B cell (primary cell): Measurements from ENCODE around the gene SYNGAP1. TPM values are rescaled to one million over a fixed set of nuclear protein-coding genes. Genes with fewer than 3 reads are reported as not detected.
"Not testable (repeated sequence)": the region's sequence is repeated elsewhere in the genome, so short reads cannot be mapped to it uniquely, and the experiment has no call there.

ENCODE experiments used
- ATAC-seq: fragments of 200-7000 bp; cut with Tn5 transposase; one replicate; pipeline ENCODE4 v1.10.0; 2021; ENCODE audit warnings: low read depth, mild to moderate bottlenecking, moderate number of reproducible peaks, moderate library complexity
- CTCF ChIA-PET: fragments of 350-600 bp; sonication (Branson Sonifier 250); formaldehyde crosslinking; loops from one replicate; lab custom pipeline; 2021; ENCODE audit warnings: antibody characterized with exemption, inconsistent platforms; lab: Charles Lee
- POLR2A ChIA-PET: fragments of 350-600 bp; sonication (Branson Sonifier 250); formaldehyde crosslinking; loops from one replicate; lab custom pipeline; 2021; ENCODE audit warnings: antibody characterized with exemption; lab: Charles Lee
- DNase-seq: peaks from one replicate; pipeline ENCODE4 v3.0.0; 2013
- H2AFZ ChIP-seq: 2 replicates; pipeline ENCODE4 v1.6.1; 2012; ENCODE audit warnings: mild to moderate bottlenecking, low read depth, low read length; ENCODE audit not compliant: insufficient read depth, poor library complexity, severe bottlenecking
- H3K27ac ChIP-seq, 2 donors: 1 replicate in 1 of 2; 2 replicates in 1 of 2; pipeline ENCODE4 v1.5.1; 2012 to 2013; ENCODE audit warnings: low read length in 2 of 2, mild to moderate bottlenecking in 2 of 2, moderate library complexity in 1 of 2
- H3K27me3 ChIP-seq, 4 experiments: fragments of 200-600 bp in 1 of 4; sonication (generic) in 1 of 4; replicated peaks in 1 of 4; 1 replicate in 2 of 4; 2 replicates in 2 of 4; pipeline versions ENCODE4 v1.6.1 to v1.7.0; 2013 to 2016; ENCODE audit warnings: low read length in 3 of 4, mild to moderate bottlenecking in 2 of 4, mixed read lengths in 1 of 4, moderate library complexity in 1 of 4; ENCODE audit not compliant: insufficient read depth in 4 of 4, control insufficient read depth in 3 of 4; ENCODE audit errors: control extremely low read depth in 1 of 4
- H3K36me3 ChIP-seq, 2 experiments: replicated peaks in 1 of 2; 1 replicate in 1 of 2; 2 replicates in 1 of 2; pipeline versions ENCODE4 v1.6.1 to v1.7.1; 2013; ENCODE audit warnings: low read length in 1 of 2; ENCODE audit not compliant: insufficient read depth in 2 of 2, control insufficient read depth in 1 of 2; ENCODE audit errors: control extremely low read depth in 1 of 2, extremely low read depth in 1 of 2
- H3K4me1 ChIP-seq, 2 donors: fragments of 200-600 bp in 1 of 2; sonication (generic) in 1 of 2; 1 replicate in 1 of 2; 2 replicates in 1 of 2; pipeline versions ENCODE4 v1.5.1 to v1.6.1; 2013 to 2017; ENCODE audit warnings: low read length in 2 of 2; ENCODE audit not compliant: control insufficient read depth in 2 of 2, insufficient read depth in 2 of 2
- H3K4me2 ChIP-seq: replicated peaks from 2 replicates; pipeline ENCODE3; 2012; ENCODE audit warnings: mild to moderate bottlenecking, low read depth, low read length; ENCODE audit not compliant: poor library complexity, severe bottlenecking
- H3K4me3 ChIP-seq, 5 experiments: fragments of 200-600 bp in 1 of 5; sonication (generic) in 1 of 5; 1 replicate in 3 of 5; 2 replicates in 2 of 5; pipeline versions ENCODE4 v1.5.1 to v1.7.0; 2011 to 2016; ENCODE audit warnings: low read length in 4 of 5, mild to moderate bottlenecking in 4 of 5, low read depth in 2 of 5, control low read depth in 1 of 5, moderate library complexity in 1 of 5; ENCODE audit not compliant: insufficient read depth in 1 of 5; ENCODE audit errors: control extremely low read depth in 1 of 5, extremely low read depth in 1 of 5
- H3K79me2 ChIP-seq: fragments of 200-600 bp; sonication (generic); one replicate; pipeline ENCODE4 v1.6.0; 2016; ENCODE audit warnings: low read length; ENCODE audit not compliant: control insufficient read depth, insufficient read depth
- H3K9ac ChIP-seq: fragments of 200-600 bp; sonication (generic); 2 replicates; pipeline ENCODE4 v1.6.1; 2017; ENCODE audit warnings: mild to moderate bottlenecking, low read length, moderate library complexity
- H3K9me3 ChIP-seq, 3 donors: one replicate each; pipeline versions ENCODE4 v1.6.1 to v1.7.1; 2013; ENCODE audit warnings: low read length in 2 of 3; ENCODE audit not compliant: control insufficient read depth in 2 of 3, insufficient read depth in 1 of 3; ENCODE audit errors: control extremely low read depth in 1 of 3
- H4K20me1 ChIP-seq: 2 replicates; pipeline ENCODE4 v1.6.0; 2012; ENCODE audit warnings: mild to moderate bottlenecking, low read length; ENCODE audit not compliant: insufficient read depth, control insufficient read depth, poor library complexity, severe bottlenecking
- H3K27ac Mint-ChIP-seq: one replicate; pipeline ENCODE4 v1.8.0; 2021; ENCODE audit warnings: mixed read lengths
- H3K27me3 Mint-ChIP-seq: one replicate; pipeline ENCODE4 v1.8.0; 2021; ENCODE audit warnings: mixed read lengths
- H3K4me1 Mint-ChIP-seq: one replicate; pipeline ENCODE4 v1.8.0; 2021; ENCODE audit warnings: mixed read lengths
- H3K4me3 Mint-ChIP-seq: one replicate; pipeline ENCODE4 v1.8.0; 2021; ENCODE audit warnings: mixed read lengths
- H3K9me3 Mint-ChIP-seq: one replicate; pipeline ENCODE4 v1.8.0; 2022; ENCODE audit warnings: mixed read lengths; ENCODE audit not compliant: insufficient read depth
- CTCF ChIP-seq: fragments of 200-600 bp; IDR thresholded peaks from one replicate; pipeline ENCODE4 v1.8.0; 2022; ENCODE audit warnings: antibody characterized with exemption, mild to moderate bottlenecking
- EZH2 ChIP-seq: IDR thresholded peaks from 2 replicates; pipeline ENCODE4 v1.6.1; 2012; ENCODE audit warnings: borderline replicate concordance, low read depth, mild to moderate bottlenecking, moderate library complexity, low read length; ENCODE audit not compliant: insufficient read depth, poor library complexity, severe bottlenecking
- WGBS: methylation state at CpG from one replicate; pipeline ENCODE4 v1.1.5; 2013; ENCODE audit warnings: missing lambda C conversion rate; ENCODE audit not compliant: insufficient coverage; 5-methylcytosine and 5-hydroxymethylcytosine counted together
- intact Hi-C: fragments of 100-400 bp; cut with micrococcal nuclease; formaldehyde crosslinking; loops from one replicate; pipeline ENCODE4 v1.10.0; 2022
- polyA plus RNA-seq: library from polyadenylated mRNA; depleted of rRNA; stranded (reverse); fragments of >200 nt; gene quantifications from 2 replicates; pipeline ENCODE4 v1.2.3, GENCODE V29; 2012
- total RNA-seq, 2 donors: library from RNA; stranded (reverse); fragments of 120-200 nt in 1 of 2; gene quantifications; 1 replicate in 1 of 2; 2 replicates in 1 of 2; pipeline versions ENCODE4 v1.2.3 to v1.2.4, GENCODE V29; 2013 to 2022

The SYNGAP1 gene
- total and polyA plus RNA-seq, 2 donors (not counting 1 experiment from before 2014, with no cell fraction given) = 18.6 to 43.0 TPM

GRCh38 chr6:33392979-33393378 lies 26.9 kb upstream of the SYNGAP1 start:
- ChIA-PET CTCF (interaction anchor here (0.7 kb wide), 1 partner anchor 270 kb away, joined by 3 read pairs; no protein-coding TSS in a partner anchor), POLR2A (no interaction called here)
- H3K4me2 ChIP-seq = no peak overlapping the region
- H3K27ac ChIP-seq = no peak overlapping the region
- peaks cover 12 to 18% of the 10 kb centered on the region in 2 donors for H3K4me1 ChIP-seq
- no peak overlapping the region for H2AFZ ChIP-seq
- DNase-seq (no peak), ATAC-seq (no peak)
- Mint-ChIP-seq H3K4me1 (peaks cover 23% of the 10 kb centered on the region), H3K27ac (no peak overlapping the region), H3K27me3 (no peaks in the 10 kb centered on the region), H3K9me3 (no peaks in the 10 kb centered on the region), H3K4me3 (peak overlapping the region; percentile 80)
- H3K27me3 ChIP-seq = no peaks in the 10 kb centered on the region
- H3K4me3 ChIP-seq = no peak overlapping the region
- TF ChIP-seq CTCF = no peak
- no peak for TF ChIP-seq EZH2
- H3K79me2 ChIP-seq = peaks cover 27% of the 10 kb centered on the region
- H3K36me3 ChIP-seq = no peaks in the 10 kb centered on the region
- H3K9me3 ChIP-seq = no peaks in the 10 kb centered on the region
- no peak overlapping the region for H3K9ac ChIP-seq
- intact Hi-C loops = loop anchor here (5.0 kb wide), 2 partner anchors 229 to 394 kb away; partner anchors contain the start of genes ITPR3 and LEMD2
- WGBS = 79% methylated on average over 2 of the region's 3 CpGs
- no peaks in the 10 kb centered on the region for H4K20me1 ChIP-seq

GRCh38 chr6:33397541-33397940 lies 22.3 kb upstream of the SYNGAP1 start:
- intact Hi-C loops = no loop called here
- no peak for TF ChIP-seq EZH2
- TF ChIP-seq CTCF = no peak
- Histone ChIP-seq H4K20me1 (no peaks in the 10 kb centered on the region), H3K4me2 (no peak overlapping the region), H3K36me3 (no peaks in the 10 kb centered on the region), H3K4me1 (peaks cover 0 to 1% of the 10 kb centered on the region in 2 donors), H3K9ac (no peak overlapping the region), H3K27ac (no peak overlapping the region), H3K27me3 (no peaks in the 10 kb centered on the region), H3K4me3 (no peak overlapping the region), H3K9me3 (no peaks in the 10 kb centered on the region), H3K79me2 (peaks cover 37% of the 10 kb centered on the region), H2AFZ (no peak overlapping the region)
- H3K27ac Mint-ChIP-seq = no peak overlapping the region
- WGBS = 100% methylated on average over 1 of the region's 1 CpG
- ChIA-PET POLR2A (interaction anchor here (0.7 kb wide), 1 partner anchor 57 kb away, joined by 5 read pairs; no protein-coding TSS in a partner anchor), CTCF (no interaction called here)
- no peaks in the 10 kb centered on the region for H3K27me3 Mint-ChIP-seq
- DNase-seq = no peak
- H3K4me3 Mint-ChIP-seq = no peak overlapping the region
- no peak for ATAC-seq
- peaks cover 7% of the 10 kb centered on the region for H3K4me1 Mint-ChIP-seq
- H3K9me3 Mint-ChIP-seq = no peaks in the 10 kb centered on the region

GRCh38 chr6:33398601-33399000 lies 21.3 kb upstream of the SYNGAP1 start:
- H3K4me3 Mint-ChIP-seq, H3K4me1 Mint-ChIP-seq, CTCF ChIA-PET, H3K27ac ChIP-seq, H3K4me2 ChIP-seq, DNase-seq, ATAC-seq, POLR2A ChIA-PET, H3K27me3 ChIP-seq, H3K4me1 ChIP-seq, intact Hi-C loops, H3K9me3 Mint-ChIP-seq, H3K9me3 ChIP-seq, H3K9ac ChIP-seq, H3K4me3 ChIP-seq, H3K27ac Mint-ChIP-seq, H3K27me3 Mint-ChIP-seq, H2AFZ ChIP-seq, H4K20me1 ChIP-seq, H3K36me3 ChIP-seq: not testable (repeated sequence)
- WGBS = 100% methylated on average over 2 of the region's 3 CpGs
- peaks cover 34% of the 10 kb centered on the region for H3K79me2 ChIP-seq
